KBM-7 (cell line): Measurements from ENCODE around the gene ATIC.
"Not testable (repeated sequence)": the region's sequence is repeated elsewhere in the genome, so short reads cannot be mapped to it uniquely, and the experiment has no call there.

Experiments
- DNase-seq: peaks from one replicate; pipeline ENCODE4 v3.0.0-alpha.2; 2015
- in situ Hi-C: fragments of 300-500 bp; cut with MboI; formaldehyde crosslinking; loops from 2 replicates; pipeline ENCODE4 v1.14.3; 2020; ENCODE audit warnings: low sequenced_read_pairs, low pct_unique_long_range_greater_than_20kb, mixed read lengths

Gene ATIC

GRCh38 chr2:215311259-215311624 is 617 bp upstream of the ATIC start:
- DNase-seq, in situ Hi-C loops: not testable (repeated sequence)

- DNase-seq, result no peak
- in situ Hi-C loops, result no loop called here
Measured at GRCh38 chr2:215313255-215313613, 1.4 kb downstream of the ATIC start.

- in situ Hi-C loops, result no loop called here
- DNase-seq, result no peak
Measured at GRCh38 chr2:215314896-215315295, 3.0 kb downstream of the ATIC start.

- no peak for DNase-seq
- in situ Hi-C loops, result no loop called here
Measured at GRCh38 chr2:215315301-215315700, 3.4 kb downstream of the ATIC start.

GRCh38 chr2:215316336-215316735 is 4.5 kb downstream of the ATIC start:
- DNase-seq, result no peak
- in situ Hi-C loops, result no loop called here

GRCh38 chr2:215319500-215319899 is 7.6 kb downstream of the ATIC start:
- DNase-seq, result no peak
- in situ Hi-C loops, result no loop called here

GRCh38 chr2:215320102-215320501 is 8.2 kb downstream of the ATIC start:
- DNase-seq, result no peak
- in situ Hi-C loops, result no loop called here

- in situ Hi-C loops, result no loop called here
- no peak for DNase-seq
Measured at GRCh38 chr2:215320679-215321078, 8.8 kb downstream of the ATIC start.

GRCh38 chr2:215324811-215325210 is 13.0 kb downstream of the ATIC start:
- in situ Hi-C loops, result no loop called here
- DNase-seq, result no peak

GRCh38 chr2:215328066-215328465 is 16.2 kb downstream of the ATIC start:
- in situ Hi-C loops, result no loop called here

GRCh38 chr2:215332872-215333595 is 21.2 kb downstream of the ATIC start:
- peak; percentile 31 for DNase-seq
- in situ Hi-C loops, result no loop called here

More at GRCh38 chr2:215328066-215328465, 16.2 kb downstream of the ATIC start:
- DNase-seq, result no peak

- in situ Hi-C loops, result no loop called here
- no peak for DNase-seq
Measured at GRCh38 chr2:215338883-215339679, 27.2 kb downstream of the ATIC start.

- DNase-seq, result no peak
- in situ Hi-C loops, result no loop called here
Measured at GRCh38 chr2:215347878-215348277, 36.0 kb downstream of the ATIC start.

GRCh38 chr2:215352602-215353001 is 40.7 kb downstream of the ATIC start:
- in situ Hi-C loops, result no loop called here
- DNase-seq, result no peak

GRCh38 chr2:215354771-215355695 is 43.2 kb downstream of the ATIC start:
- in situ Hi-C loops, result no loop called here
- no peak for DNase-seq

GRCh38 chr2:215355801-215356200 is 43.9 kb downstream of the ATIC start:
- in situ Hi-C loops, result no loop called here
- no peak for DNase-seq

- no peak for DNase-seq
- in situ Hi-C loops, result no loop called here
Measured at GRCh38 chr2:215356334-215356947, 44.6 kb downstream of the ATIC start.

GRCh38 chr2:215356948-215357461 is 45.1 kb downstream of the ATIC start:
- in situ Hi-C loops, result no loop called here
- no peak for DNase-seq

GRCh38 chr2:215357660-215358059 is 45.8 kb downstream of the ATIC start:
- no peak for DNase-seq
- in situ Hi-C loops, result no loop called here
